NCI-H510A (cell line): Measurements from ENCODE around the gene PLCL1.
"Not testable (repeated sequence)": the region's sequence is repeated elsewhere in the genome, so short reads cannot be mapped to it uniquely, and the experiment has no call there.

Source experiments
- DNase-seq: peaks from one replicate; lab custom pipeline; 2025; lab: John Stamatoyannopoulos, UW

Gene PLCL1

DNA sequence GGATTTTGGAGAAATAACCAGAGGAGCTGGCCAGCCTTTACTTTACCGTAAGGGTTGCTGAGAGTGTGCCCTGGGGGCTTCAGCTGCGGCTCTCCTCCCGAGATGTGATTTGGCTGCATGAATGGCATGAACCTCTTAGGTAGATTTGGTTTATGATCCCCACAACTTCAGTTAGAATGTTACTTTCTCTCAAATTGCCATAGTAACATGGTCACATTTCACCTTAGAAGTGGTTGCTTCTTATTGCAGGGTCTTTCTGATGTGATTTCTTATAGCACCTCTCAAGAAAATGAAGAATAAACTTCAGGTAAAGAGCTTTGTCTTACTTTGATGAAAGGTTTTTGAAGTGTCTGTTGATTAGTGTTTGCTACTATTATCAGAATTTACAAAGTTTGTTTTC, 5.6 kb downstream of the PLCL1 start:
- DNase-seq: no peak

DNA sequence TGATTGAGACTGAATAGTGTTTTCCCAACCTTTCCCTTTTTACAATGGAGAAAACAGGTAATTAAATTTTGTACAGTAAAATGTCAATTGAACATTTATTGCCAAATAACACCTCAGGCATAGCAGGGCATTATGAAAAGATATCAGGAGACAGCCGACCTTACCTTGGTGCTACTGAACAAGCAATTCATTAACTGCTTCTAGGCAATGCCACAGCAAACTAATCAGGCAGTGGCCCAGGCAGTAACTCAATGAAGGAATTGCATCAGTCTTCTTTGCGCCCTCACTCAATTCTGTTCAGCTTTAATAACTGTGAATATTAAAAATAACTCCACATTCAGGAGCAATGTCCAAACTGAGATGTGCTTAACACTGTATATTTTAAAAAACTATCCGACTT, 6.1 kb downstream of the PLCL1 start:
- no peak for DNase-seq

DNA sequence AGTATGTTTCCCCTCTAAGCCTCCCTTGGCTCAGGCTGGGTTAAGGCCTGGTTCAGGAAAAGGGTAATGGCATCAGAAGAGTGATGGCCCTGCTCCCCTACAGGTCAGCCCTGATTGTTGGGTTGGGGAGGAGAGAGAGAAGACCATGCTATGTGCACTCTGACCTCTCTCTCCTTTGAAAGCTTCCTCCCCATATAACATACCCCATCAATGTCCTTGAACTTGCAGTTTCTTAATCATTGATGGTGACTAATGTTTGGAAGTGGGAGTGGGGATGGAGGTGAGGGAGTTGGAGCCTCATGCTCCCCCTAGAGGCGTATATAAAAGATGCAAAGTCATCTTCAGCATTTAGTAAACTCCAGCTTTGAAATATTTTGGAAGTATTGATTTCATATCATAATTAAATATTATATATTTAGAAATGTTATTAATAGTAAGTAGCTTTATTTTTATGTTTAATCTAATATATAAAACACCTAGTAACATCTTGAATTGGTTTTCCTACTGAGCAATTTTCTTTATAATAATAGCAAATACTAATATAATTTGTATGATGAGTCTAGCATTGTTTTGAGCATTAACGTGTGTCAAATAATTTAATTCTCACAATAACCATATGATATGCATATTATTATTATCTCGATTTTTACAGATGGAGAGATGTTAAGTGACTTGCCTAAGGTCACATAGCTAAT, 8.8 kb downstream of the PLCL1 start:
- DNase-seq: no peak

DNA sequence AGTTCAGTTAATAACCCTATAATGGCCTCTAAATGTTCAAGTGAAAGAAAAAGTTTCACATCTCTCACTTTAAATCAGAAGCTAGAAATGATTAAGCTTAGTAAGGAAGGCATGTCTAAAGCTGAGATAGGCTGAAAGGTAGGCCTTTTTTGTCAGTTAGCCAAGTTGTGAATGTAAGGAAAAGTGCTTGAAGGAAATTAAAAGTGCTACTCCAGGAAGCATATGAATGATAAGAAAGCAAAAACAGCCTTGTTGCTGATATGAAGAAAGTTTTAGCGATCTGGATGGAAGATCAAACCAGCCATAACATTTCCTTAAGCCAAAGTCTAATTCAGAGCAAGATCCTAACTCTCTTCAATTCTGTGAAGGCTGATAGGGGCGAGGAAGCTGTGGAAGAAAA, 10.1 kb downstream of the PLCL1 start:
- no peak for DNase-seq

DNA sequence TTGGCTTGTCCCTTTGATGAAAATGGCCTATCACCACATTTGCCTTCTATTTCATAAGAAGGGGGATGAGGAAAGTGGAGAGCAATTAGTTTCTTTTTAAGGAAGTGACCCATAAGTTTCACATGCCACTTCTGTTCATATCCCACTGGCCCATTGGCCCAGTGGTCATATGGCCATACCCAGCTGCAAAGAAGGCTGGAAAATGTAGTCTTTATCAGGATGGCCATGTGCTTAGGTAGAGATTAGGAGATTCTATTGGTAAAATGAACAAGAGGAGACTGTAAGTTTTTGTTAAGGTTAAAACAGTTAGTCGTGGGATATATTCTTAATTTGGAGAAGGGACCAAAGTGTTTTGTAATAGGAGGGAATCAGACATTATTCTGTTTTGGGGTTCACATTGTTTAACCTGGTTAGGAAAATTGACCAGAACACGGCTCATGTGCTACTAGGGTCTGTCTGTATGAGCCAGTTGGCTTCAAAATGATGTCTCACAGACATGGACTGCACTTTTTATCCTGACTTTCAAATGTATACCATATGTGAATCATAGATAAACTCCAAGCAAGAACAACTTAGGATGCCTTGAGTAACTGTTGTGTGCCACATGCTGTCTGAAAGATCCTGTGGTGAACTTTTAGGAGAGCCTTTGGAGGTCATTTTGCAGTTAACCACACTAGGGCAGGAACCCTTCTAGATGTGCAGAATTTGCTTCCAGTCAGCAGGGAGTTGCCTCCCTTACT, 17.3 kb downstream of the PLCL1 start:
- DNase-seq: no peak

DNA sequence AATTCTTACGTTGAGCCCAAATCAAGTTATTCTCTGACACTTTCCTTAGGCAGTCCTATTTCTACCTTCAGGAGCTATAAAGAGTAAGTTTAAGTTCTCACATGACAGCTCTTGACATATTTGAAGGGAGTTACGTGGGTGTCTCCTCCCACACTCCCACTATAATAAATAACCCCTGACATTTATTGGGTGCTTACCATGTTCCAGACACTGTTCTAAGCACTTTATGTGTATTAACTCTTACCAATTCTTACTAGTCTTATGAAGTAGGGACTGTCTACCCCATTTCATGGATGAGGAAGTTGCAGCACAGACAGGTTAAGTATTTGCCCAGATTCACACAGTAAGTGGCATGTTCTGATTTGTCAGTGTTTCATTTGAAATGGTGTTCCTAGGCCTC, 17.9 kb downstream of the PLCL1 start:
- no peak for DNase-seq

DNA sequence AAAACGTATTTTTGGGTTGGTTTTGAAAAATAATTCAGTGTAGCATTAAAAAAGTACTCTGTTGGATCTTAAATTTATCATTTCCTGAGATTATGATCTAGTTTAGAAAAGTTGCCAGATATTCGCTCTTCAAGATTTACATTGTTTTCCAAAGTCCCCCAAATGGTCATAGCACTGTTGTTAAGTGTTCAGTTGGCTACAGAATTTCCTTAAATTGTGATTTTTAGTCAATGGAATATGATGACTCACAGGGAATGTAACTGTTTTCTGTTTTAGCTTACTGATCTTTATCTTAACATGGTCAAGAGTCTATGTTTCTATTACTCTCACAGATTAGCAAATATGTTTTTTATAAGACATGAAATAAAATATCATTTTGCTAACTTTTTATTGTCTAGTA, 23.2 kb downstream of the PLCL1 start:
- DNase-seq: no peak

DNA sequence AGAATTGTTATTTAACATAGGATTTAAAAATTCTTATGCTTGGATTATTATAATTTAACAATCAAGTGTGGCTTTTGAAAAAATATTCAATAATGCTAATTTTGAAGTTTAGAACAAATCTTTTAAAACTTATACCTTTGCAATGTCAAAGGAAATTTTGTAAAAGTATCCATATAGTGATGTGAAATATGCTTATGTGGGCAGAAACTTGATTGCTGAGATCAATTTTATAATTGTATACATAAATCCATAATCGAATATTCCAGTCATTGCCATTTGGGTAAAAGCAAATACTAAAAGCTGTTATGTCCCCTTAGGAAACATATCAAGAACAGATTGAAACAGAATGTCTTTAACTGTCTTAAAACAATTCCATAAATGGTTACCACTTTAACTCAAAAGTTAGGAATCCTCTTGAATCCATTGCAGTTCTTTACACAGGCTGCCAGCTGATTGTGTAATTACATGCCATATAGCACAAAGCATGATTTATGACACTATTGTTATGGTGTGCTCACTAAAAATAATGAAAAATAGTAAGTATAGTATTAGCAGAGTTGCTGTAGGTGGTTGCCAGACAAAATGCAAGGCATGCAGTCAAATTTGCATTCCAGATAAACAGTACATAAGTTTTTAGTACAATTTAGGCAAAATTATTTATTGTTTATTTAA, 24.2 kb downstream of the PLCL1 start:
- DNase-seq: no peak

DNA sequence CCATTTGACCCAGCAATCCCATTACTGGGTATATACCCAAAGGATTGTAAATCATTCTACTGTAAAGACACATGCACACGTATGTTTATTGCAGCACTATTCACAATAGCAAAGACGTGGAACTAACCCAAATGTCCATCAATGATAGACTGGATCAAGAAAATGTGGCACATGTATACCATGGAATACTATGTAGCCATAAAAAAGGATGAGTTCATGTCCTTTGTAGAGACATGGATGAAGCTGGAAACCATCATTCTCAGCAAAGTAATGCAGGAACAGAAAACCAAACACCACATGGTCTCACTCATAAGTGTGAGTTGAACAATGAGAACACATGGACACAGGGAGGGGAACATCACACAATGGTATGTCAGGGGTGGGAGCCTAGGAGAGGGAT, 30.4 kb downstream of the PLCL1 start:
- not testable (repeated sequence) for DNase-seq

DNA sequence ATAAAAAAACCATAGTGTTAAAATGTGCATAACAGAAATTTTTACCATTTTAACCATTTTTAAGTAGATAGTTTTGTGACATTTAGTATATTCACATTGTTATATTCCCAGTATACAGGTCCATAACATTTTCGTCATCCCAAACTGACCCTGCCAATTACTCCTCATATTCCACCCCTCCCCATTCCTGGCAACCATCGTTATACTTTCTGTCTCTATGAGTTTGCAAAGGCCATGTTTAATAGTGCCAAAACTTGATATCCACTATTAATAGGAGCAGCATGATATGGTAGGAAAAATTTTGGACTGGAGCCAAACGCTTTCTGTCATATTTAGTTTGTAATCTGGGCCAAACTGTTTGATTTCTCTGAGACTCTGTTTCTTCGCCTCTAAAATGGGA, 30.9 kb downstream of the PLCL1 start:
- no peak for DNase-seq

DNA sequence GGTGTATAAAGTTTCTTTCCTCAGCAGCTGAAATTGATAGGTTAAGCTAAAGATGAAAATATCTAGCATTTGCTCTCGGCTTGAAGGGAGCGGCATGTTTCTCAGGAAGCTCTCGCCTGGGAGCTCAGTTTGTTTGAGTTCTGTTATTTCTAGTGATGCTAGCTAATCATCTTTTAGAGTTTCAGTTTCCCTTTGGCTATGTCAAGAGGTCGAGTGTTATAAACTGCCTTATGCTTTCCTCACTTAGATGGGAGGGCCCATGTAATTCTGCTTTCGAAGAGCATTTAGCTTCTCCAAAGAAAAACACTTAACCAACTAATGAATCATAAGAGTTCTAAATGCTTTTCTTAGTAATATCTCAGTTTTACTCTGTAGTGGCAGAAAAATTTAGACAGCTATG, 33.6 kb downstream of the PLCL1 start:
- DNase-seq: no peak

DNA sequence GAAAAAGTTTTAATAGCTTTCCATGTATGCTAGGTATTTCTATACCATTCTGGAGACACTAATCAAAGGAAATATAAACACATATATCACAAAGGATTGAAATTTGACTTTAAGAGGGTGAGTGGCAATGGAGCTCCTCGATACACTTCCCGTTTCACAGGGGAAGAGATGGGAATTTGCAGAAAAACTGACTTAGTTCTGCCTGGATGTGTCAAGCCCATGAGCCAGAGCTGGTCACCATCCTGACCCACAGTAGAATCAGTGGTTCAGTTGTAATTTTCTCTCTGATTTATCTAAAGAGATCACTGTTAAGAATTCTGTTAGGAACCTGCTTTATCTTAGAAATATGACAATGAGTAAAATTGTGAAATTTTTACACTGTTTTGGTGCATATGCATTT, 34.2 kb downstream of the PLCL1 start:
- no peak for DNase-seq

DNA sequence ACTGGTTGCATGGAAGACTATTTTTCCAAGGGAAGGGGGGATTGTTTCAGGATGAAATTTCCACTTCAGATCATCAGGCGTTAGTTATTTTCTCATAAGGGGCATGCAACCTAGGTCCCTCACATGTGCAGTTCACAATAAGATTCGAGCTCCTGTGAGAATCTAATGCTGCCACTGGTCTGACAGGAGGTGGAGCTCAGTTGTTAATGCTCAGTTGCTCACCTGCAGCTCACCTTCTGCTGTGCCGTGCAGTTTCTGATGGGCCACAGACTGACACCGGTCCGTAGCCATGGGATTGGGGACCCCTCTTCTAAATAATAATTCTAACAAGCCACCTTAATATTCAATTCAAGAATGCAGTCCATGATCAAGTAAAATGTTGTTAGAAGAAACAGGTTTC, 34.9 kb downstream of the PLCL1 start:
- DNase-seq: no peak

DNA sequence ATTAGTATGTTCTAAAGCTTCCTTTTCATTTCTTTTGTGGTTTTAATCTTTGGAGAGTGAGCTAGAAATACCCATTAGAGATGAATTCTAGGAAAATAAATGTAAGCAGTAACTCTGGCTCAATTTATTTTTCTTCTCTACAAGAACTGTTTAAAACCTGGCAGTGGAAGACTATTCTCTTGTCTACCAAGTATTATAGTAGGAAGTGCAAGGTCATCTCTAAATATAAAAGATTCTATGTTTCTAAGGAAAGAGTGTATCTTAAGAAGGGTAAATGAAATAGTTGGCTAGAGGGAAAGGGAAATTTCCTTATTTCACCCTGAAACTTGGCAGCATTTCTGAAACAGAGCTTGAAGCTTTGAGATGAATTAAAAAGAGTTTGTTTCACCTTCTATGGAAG, 35.5 kb downstream of the PLCL1 start:
- DNase-seq: no peak

DNA sequence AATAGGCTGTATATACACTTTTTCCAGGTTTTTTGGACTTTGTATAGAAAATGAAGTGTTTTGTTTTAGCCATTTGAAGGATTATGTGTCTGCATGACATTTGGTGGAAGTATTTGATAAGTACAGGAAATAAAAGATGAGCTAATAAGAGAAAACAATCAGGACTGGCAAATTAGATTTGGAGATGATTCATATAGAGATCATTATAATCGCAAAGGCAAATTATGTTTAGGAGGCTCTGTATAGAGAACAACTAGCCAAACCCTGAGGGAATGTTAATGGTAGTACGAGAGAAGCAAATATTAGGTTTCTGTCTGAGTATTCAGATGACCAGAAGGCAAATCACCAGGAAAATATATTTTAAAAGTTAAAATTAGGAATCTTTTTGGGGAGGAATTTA, 41.7 kb downstream of the PLCL1 start:
- DNase-seq: no peak

DNA sequence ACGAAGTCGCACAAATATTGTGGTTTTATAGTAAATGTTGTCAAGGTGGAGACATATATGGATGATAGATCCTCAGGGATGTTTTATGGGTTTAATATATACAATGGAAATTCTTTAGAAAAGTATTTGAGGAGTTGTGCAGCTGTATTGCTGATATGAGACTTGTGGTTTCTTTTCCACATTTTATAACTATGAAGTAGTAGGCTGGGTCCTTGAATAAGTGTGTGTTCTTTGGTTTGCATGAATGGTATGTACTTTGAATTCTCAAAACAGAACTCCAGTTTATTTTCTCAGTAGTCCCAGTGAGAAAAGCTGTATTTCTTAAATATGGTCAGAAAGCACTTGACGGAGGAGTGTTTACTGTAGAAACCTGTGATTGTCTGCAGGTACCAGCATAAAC, 42.4 kb downstream of the PLCL1 start:
- no peak for DNase-seq

DNA sequence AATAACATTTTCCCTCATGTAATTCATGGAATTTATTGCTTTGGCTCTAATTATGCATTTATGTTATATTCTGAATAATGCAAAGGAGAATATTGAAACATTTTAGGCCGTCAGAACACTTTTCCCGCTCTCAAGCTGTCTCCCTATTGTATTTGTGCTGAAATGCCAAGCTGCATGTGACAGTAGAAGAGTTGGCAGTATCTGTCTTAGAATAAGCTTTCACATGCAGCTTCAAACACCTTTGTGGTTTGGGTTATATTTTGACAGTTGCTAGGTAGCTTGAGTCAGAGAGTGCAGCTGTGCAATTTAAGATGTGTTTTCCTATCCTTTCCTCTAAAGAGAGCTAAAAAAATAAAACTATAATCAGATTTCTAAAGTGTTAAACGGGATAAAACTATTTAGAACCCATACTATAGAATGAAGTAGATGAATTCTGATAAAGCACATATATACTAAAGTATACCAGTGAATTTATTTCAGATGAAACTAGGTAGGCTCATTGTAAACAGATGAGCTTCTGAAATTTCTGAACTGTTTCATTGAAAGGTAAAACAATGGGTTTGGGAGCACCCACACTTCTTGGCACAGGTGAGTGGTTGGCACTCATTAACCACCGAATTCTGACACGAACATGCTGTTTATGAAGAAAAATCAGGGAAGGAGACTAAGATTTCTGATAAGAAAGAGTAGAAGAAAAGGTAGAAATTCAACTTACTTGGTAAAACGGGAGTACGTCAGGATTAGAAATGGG, 43.4 kb downstream of the PLCL1 start:
- no peak for DNase-seq

DNA sequence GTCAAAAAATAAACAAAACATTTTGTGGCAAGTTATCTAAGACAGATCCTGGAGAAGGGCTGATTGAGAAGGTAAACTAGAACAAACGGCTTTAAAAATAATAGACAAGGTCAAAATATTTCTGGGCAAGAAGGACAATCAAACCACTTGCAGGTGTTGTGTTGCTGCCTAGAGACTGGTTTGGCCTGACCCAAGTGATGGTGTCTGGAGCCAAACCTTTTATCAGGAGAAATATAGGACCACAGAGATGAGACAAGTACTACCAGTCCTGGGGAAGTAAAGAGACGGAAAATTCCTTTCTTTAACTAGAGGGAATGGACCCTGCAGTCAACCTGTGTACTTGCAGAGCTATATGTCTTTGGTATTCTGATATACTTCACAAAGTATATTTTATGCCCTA, 44.2 kb downstream of the PLCL1 start:
- DNase-seq: no peak

DNA sequence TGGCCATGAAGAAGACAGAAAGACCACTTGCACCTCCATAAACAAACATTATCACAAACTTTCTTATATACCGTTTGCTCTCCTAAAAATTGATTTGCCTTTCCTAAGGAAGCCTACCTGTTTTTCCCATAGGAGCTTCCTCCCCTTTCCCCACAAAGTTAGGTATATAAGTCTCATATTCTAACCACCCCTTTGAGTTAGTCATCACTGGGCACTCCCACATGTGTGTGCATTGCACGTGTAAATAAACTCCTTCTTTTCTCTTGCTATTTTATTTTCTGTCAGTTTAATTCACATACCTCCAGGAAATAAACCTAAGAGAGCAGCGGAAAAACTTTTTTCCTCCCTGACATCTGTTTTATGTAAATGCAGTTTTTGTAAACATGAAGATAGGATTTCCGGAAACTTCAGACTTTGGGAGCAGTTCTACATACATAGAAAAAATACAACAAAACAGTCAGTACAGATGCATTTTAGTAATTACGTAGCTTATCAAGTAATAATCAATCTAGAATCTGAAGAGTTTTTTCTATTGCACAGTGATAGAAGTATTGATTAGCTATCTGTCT, 46.6 kb downstream of the PLCL1 start:
- no peak for DNase-seq

DNA sequence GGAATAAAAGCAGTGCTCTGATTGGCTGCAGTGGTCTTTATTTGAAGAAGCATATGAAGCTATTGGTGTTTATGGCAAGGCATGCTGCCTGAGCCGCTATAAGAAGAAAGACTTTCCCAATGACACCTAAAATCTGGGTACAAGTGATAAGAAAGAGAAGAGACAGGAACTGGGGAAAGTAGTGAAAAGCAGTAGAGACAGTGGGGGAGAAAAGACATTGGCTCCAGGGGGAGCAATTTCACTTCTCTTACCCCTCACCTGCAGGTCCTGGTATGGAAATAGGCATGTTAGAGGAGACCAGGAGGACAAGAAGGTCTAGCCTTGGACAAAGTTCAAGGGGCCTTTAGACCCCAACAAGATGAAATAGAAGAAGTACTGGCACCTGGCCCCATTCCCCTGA, 47.1 kb downstream of the PLCL1 start:
- no peak for DNase-seq

DNA sequence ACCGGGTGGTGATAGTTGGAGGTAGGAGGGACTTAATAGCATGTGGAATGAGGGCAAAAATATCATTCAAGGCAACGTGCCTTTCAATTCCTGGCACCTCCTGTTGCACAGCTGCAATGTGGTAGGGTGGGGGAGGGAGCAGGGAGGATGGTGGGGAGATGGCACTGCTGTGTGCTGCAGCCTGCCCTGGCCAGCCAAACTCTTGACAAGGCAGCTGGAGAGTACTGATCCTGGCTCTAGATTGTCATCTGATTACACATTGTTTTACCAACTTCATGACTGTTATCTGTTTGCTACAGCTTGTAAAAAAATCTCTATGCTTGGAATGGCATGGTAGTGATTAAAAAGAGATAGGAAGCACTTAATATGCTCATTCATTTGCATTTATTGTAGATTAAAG, 47.7 kb downstream of the PLCL1 start:
- DNase-seq: no peak

DNA sequence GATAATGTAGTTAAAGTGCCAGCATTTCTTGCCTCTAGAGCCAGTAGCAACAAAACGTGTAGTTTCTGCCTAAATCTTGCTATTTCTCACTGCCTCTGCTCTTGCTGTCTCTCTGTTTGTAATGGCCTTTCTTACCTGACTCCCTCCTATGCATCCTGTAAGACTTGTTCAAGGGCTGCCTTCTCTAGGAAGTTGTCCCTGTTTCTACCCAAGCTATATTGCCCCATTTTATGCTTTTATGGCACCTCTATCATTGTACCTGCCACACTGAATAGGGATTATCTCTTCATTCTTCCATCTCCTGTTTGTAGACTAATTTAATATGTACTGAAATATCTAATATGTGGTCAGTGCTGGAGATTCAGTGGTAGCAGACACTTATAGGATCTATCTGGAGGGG, 49.2 kb downstream of the PLCL1 start:
- no peak for DNase-seq
